CD14-positive monocyte (primary cell): ENCODE measurements around the gene KLF6. TPM values are rescaled to one million over a fixed set of nuclear protein-coding genes. Genes with fewer than 3 reads are reported as not detected.

Experiments used
- DNase-seq, 3 donors: peaks; one replicate each; pipeline ENCODE4 v3.0.0-alpha.2; 2011 to 2022
- H2AFZ ChIP-seq: 2 replicates; pipeline ENCODE4 v1.6.0; 2012; ENCODE audit warnings: mild to moderate bottlenecking, low read depth, low read length, inconsistent platforms; ENCODE audit not compliant: insufficient read depth, poor library complexity, severe bottlenecking
- H3K27ac ChIP-seq, 2 donors: 1 replicate in 1 of 2; 2 replicates in 1 of 2; pipeline ENCODE4 v1.5.1; 2012 to 2013; ENCODE audit warnings: low read length in 2 of 2, control low read depth in 1 of 2, inconsistent platforms in 1 of 2, low read depth in 1 of 2, mild to moderate bottlenecking in 1 of 2
- H3K27me3 ChIP-seq, 2 donors: one replicate each; pipeline versions ENCODE4 v1.6.0 to v1.6.1; 2011 to 2013; ENCODE audit warnings: low read length in 2 of 2; ENCODE audit not compliant: control insufficient read depth in 2 of 2, insufficient read depth in 2 of 2
- H3K36me3 ChIP-seq, 2 donors: replicated peaks in 1 of 2; 1 replicate in 1 of 2; 2 replicates in 1 of 2; pipeline versions ENCODE4 v1.5.1 to v1.6.1; 2012 to 2013; ENCODE audit warnings: low read length in 2 of 2, control low read depth in 1 of 2, inconsistent platforms in 1 of 2, mild to moderate bottlenecking in 1 of 2; ENCODE audit not compliant: insufficient read depth in 2 of 2, control insufficient read depth in 1 of 2
- H3K4me1 ChIP-seq, 2 donors: 1 replicate in 1 of 2; 2 replicates in 1 of 2; pipeline versions ENCODE4 v1.5.1 to v1.6.1; 2012 to 2013; ENCODE audit warnings: low read length in 2 of 2, control low read depth in 1 of 2, inconsistent platforms in 1 of 2, mild to moderate bottlenecking in 1 of 2, moderate library complexity in 1 of 2; ENCODE audit not compliant: insufficient read depth in 2 of 2, control insufficient read depth in 1 of 2
- H3K4me2 ChIP-seq: replicated peaks from 2 replicates; pipeline ENCODE3; 2012; ENCODE audit warnings: low read length, moderate library complexity, mild to moderate bottlenecking; ENCODE audit not compliant: poor library complexity, severe bottlenecking; ENCODE audit errors: extremely low read depth
- H3K4me3 ChIP-seq, 3 experiments: fragments of 200-600 bp in 1 of 3; sonication (generic) in 1 of 3; replicated peaks in 1 of 3; 1 replicate in 2 of 3; 2 replicates in 1 of 3; pipeline ENCODE4 v1.5.1; 2011 to 2013; ENCODE audit warnings: low read length in 3 of 3, mild to moderate bottlenecking in 3 of 3, control low read depth in 2 of 3, low read depth in 2 of 3, inconsistent platforms in 1 of 3, moderate library complexity in 1 of 3
- H3K79me2 ChIP-seq: 2 replicates; pipeline ENCODE4 v1.6.0; 2012; ENCODE audit warnings: mild to moderate bottlenecking, control low read depth, inconsistent platforms, low read length, moderate library complexity; ENCODE audit not compliant: insufficient read depth
- H3K9ac ChIP-seq: 2 replicates; pipeline ENCODE4 v1.6.0; 2017; ENCODE audit warnings: low read length, mild to moderate bottlenecking; ENCODE audit not compliant: insufficient read depth, poor library complexity, severe bottlenecking
- H3K9me3 ChIP-seq, 2 donors: replicated peaks in 1 of 2; 1 replicate in 1 of 2; 2 replicates in 1 of 2; pipeline versions ENCODE4 v1.5.1 to v1.6.1; 2012 to 2013; ENCODE audit warnings: low read length in 2 of 2, control low read depth in 1 of 2; ENCODE audit not compliant: control insufficient read depth in 1 of 2, insufficient read depth in 1 of 2
- H4K20me1 ChIP-seq: 2 replicates; pipeline ENCODE4 v1.6.0; 2012; ENCODE audit warnings: mild to moderate bottlenecking, low read length, control low read depth, moderate library complexity; ENCODE audit not compliant: insufficient read depth
- H3K27ac Mint-ChIP-seq, 7 donors: one replicate each; pipeline ENCODE4 v1.8.0; 2020; ENCODE audit warnings: mild to moderate bottlenecking in 7 of 7, mixed read lengths in 7 of 7, moderate library complexity in 6 of 7, inconsistent platforms in 2 of 7
- H3K27me3 Mint-ChIP-seq, 3 donors: one replicate each; pipeline ENCODE4 v1.8.0; 2021 to 2022; ENCODE audit warnings: low read depth in 3 of 3, mild to moderate bottlenecking in 3 of 3, mixed read lengths in 3 of 3, moderate library complexity in 3 of 3, inconsistent platforms in 1 of 3
- H3K36me3 Mint-ChIP-seq, 2 donors: one replicate each; pipeline ENCODE4 v1.8.0; 2020; ENCODE audit warnings: mixed read lengths in 2 of 2, inconsistent platforms in 1 of 2, mild to moderate bottlenecking in 1 of 2
- H3K4me1 Mint-ChIP-seq: one replicate; pipeline ENCODE4 v1.8.0; 2020; ENCODE audit warnings: mild to moderate bottlenecking, mixed read lengths
- H3K4me3 Mint-ChIP-seq, 2 donors: one replicate each; pipeline ENCODE4 v1.8.0; 2020; ENCODE audit warnings: mild to moderate bottlenecking in 2 of 2, mixed read lengths in 2 of 2, moderate library complexity in 1 of 2
- H3K9me3 Mint-ChIP-seq, 7 donors: one replicate each; pipeline ENCODE4 v1.8.0; 2020 to 2022; ENCODE audit warnings: mixed read lengths in 7 of 7, mild to moderate bottlenecking in 6 of 7, moderate library complexity in 6 of 7, inconsistent platforms in 2 of 7
- WGBS: methylation state at CpG from one replicate; pipeline ENCODE4 v1.1.5; 2013; ENCODE audit warnings: missing lambda C conversion rate; ENCODE audit not compliant: insufficient coverage; 5-methylcytosine and 5-hydroxymethylcytosine counted together
- intact Hi-C, 2 donors: fragments of 100-400 bp; cut with micrococcal nuclease; formaldehyde crosslinking; loops; one replicate each; pipeline versions ENCODE4 v1.15.0 to v1.15.1; 2023
- polyA plus RNA-seq, 3 donors: library from polyadenylated mRNA; depleted of rRNA in 1 of 3; unstranded in 2 of 3; stranded (reverse) in 1 of 3; fragments of 300-500 nt in 2 of 3; fragments of >200 nt in 1 of 3; fragmentation: Illumina TruSeq in 2 of 3; gene quantifications; 1 replicate in 2 of 3; 2 replicates in 1 of 3; pipeline ENCODE4 v1.2.3, GENCODE V29; 2012 to 2021
- TF ChIP-seq, protein P1 (sequence below): fragments of 200-600 bp; IDR thresholded peaks from one replicate; pipeline ENCODE4 v1.8.0; 2022; ENCODE audit warnings: antibody characterized with exemption, mild to moderate bottlenecking

The KLF6 gene
- polyA plus RNA-seq, 3 donors, result 436 to 510 (median 499) TPM

DNA sequence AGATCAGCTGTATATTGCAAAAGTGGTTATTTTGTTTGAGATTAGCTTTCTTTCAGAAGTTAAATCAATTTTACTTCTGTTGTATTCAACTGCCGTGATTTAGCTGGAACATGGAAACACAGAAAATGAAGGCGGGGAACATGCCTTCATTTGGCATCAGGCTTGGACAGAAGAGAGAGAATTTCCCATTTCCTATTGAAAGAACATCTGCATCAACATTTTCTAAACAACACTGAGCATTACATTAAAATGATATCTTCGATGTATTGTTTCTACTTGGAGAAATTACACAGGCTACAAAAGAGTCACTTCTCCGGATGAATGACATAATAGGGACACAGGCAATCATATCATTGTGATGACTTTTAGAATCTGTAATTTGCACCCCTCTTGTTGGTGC, 46.6 kb upstream of the KLF6 start:
- Histone ChIP-seq H3K4me1 (peaks cover 34 to 44% of the 10 kb centered on the region in 2 donors), H2AFZ (no peak overlapping the region), H4K20me1 (no peaks in the 10 kb centered on the region), H3K27ac (no peak overlapping the region), H3K9ac (no peak overlapping the region), H3K79me2 (no peaks in the 10 kb centered on the region), H3K36me3 (no peaks in the 10 kb centered on the region), H3K4me3 (no peak overlapping the region), H3K4me2 (no peak overlapping the region), H3K27me3 (no peaks in the 10 kb centered on the region), H3K9me3 (no peaks in the 10 kb centered on the region)
- Mint-ChIP-seq H3K4me3 (no peak overlapping the region), H3K4me1 (peaks cover 43% of the 10 kb centered on the region), H3K9me3 (no peaks in the 10 kb centered on the region), H3K27ac (peak overlapping the region in 1 of 7 donors; percentile 64), H3K36me3 (no peaks in the 10 kb centered on the region), H3K27me3 (peaks cover 0 to 2% (median 1%) of the 10 kb centered on the region in 3 donors)
- TF ChIP-seq, protein P1, sequence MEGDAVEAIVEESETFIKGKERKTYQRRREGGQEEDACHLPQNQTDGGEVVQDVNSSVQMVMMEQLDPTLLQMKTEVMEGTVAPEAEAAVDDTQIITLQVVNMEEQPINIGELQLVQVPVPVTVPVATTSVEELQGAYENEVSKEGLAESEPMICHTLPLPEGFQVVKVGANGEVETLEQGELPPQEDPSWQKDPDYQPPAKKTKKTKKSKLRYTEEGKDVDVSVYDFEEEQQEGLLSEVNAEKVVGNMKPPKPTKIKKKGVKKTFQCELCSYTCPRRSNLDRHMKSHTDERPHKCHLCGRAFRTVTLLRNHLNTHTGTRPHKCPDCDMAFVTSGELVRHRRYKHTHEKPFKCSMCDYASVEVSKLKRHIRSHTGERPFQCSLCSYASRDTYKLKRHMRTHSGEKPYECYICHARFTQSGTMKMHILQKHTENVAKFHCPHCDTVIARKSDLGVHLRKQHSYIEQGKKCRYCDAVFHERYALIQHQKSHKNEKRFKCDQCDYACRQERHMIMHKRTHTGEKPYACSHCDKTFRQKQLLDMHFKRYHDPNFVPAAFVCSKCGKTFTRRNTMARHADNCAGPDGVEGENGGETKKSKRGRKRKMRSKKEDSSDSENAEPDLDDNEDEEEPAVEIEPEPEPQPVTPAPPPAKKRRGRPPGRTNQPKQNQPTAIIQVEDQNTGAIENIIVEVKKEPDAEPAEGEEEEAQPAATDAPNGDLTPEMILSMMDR, result no peak
- no peak for DNase-seq
- no CpG with 5 or more reads among the region's 4 CpGs for WGBS
- intact Hi-C loops, result loop anchor here in 1 of 2 donors (2.0 kb wide), 1 partner anchor 21 kb away; no protein-coding TSS in a partner anchor

DNA sequence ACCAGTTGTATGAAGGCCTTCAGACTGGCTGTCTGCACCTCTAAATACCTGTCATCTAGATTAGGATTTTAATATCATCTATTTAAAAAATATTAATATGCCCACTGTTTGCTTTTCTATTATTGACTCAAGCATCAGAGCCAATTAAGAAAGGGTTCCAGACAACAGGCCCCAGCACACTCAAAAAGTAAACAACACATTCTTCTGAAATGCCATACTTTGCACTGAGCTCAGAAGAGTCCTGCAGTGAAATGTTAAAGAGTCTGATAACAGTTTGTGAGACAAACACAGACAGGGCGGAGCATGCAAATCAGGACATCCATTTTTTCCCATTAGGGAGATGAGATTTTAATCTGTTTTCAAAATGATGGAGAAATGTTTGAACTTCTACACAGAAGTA, 45.9 kb upstream of the KLF6 start:
- intact Hi-C loops, result loop anchor here in 1 of 2 donors (2.0 kb wide), 1 partner anchor 20 kb away; no protein-coding TSS in a partner anchor
- DNase-seq, result no peak
- no peaks in the 10 kb centered on the region for H3K36me3 ChIP-seq
- TF ChIP-seq, protein P1, result no peak
- H3K9me3 Mint-ChIP-seq, result no peaks in the 10 kb centered on the region
- H3K27me3 ChIP-seq, result no peaks in the 10 kb centered on the region
- no peaks in the 10 kb centered on the region for H4K20me1 ChIP-seq
- no peak overlapping the region for H3K27ac Mint-ChIP-seq
- peaks cover 29 to 37% of the 10 kb centered on the region in 2 donors for H3K4me1 ChIP-seq
- no peak overlapping the region for H2AFZ ChIP-seq
- H3K27me3 Mint-ChIP-seq, result peaks cover 0 to 2% (median 1%) of the 10 kb centered on the region in 3 donors
- no peak overlapping the region for H3K4me2 ChIP-seq
- H3K79me2 ChIP-seq, result no peaks in the 10 kb centered on the region
- no peak overlapping the region for H3K27ac ChIP-seq
- no peaks in the 10 kb centered on the region for H3K36me3 Mint-ChIP-seq
- no peak overlapping the region for H3K4me3 ChIP-seq
- WGBS, result no CpG with 5 or more reads among the region's 1 CpG
- no peaks in the 10 kb centered on the region for H3K9me3 ChIP-seq
- no peak overlapping the region for H3K9ac ChIP-seq
- H3K4me3 Mint-ChIP-seq, result no peak overlapping the region
- H3K4me1 Mint-ChIP-seq, result peaks cover 36% of the 10 kb centered on the region
